ENCODE data around the gene GOT2. TPM values are rescaled to one million over a fixed set of nuclear protein-coding genes. Genes with fewer than 3 reads are reported as not detected.
"Not testable (repeated sequence)": the region's sequence is repeated elsewhere in the genome, so short reads cannot be mapped to it uniquely, and the experiment has no call there.

The GOT2 gene
- total RNA-seq, 2 experiments from 2014 or later, result 83.6 to 102 TPM

GRCh38 chr16:58692450-58692849, 41.7 kb downstream of the GOT2 start:
- DNase-seq (no peak), ATAC-seq (no peak)
- H3K27me3 Mint-ChIP-seq, result peaks cover 16% of the 10 kb centered on the region
- H3K4me1 Mint-ChIP-seq, result no peaks in the 10 kb centered on the region
- H3K27ac Mint-ChIP-seq, result no peak overlapping the region
- H3K36me3 Mint-ChIP-seq, result no peaks in the 10 kb centered on the region
- no peaks in the 10 kb centered on the region for H3K9me3 Mint-ChIP-seq (ENCODE audit: low read depth)
- no peak overlapping the region for H3K4me3 Mint-ChIP-seq
- CTCF ChIA-PET, result no interaction called here

- H3K4me1 Mint-ChIP-seq, result peaks cover 13% of the 10 kb centered on the region
- ATAC-seq; H3K27ac Mint-ChIP-seq; H3K4me3 Mint-ChIP-seq; H3K27me3 Mint-ChIP-seq; CTCF ChIA-PET; H3K9me3 Mint-ChIP-seq (ENCODE audit: low read depth); H3K36me3 Mint-ChIP-seq; DNase-seq: not testable (repeated sequence)
Observed at GRCh38 chr16:58686985-58687706, 47.0 kb downstream of the GOT2 start.

- ATAC-seq (no peak), DNase-seq (no peak)
- H3K4me3 Mint-ChIP-seq, result peak overlapping the region; percentile 84
- no peaks in the 10 kb centered on the region for H3K36me3 Mint-ChIP-seq
- no peaks in the 10 kb centered on the region for H3K9me3 Mint-ChIP-seq (ENCODE audit: low read depth)
- no peak overlapping the region for H3K27ac Mint-ChIP-seq
- H3K4me1 Mint-ChIP-seq, result peaks cover 13% of the 10 kb centered on the region
- H3K27me3 Mint-ChIP-seq, result peaks cover 6% of the 10 kb centered on the region
- CTCF ChIA-PET, result interaction anchor here (0.8 to 2.7 kb wide), 6 partner anchors 9 to 349 kb away, joined by 3 to 16 read pairs (median 3); no protein-coding TSS in a partner anchor
Observed at GRCh38 chr16:58685084-58685449, 49.0 kb downstream of the GOT2 start.

GRCh38 chr16:58684354-58685083, 49.6 kb downstream of the GOT2 start, which contains the start of gene SLC38A7:
Gene SLC38A7, minus strand, starts transcription at chr16:58684770. Its CDS starts 4,644 bp downstream, at chr16:58680126.
- H3K4me3 Mint-ChIP-seq, result peak within 1 kb of the TSS; percentile 84
- H3K27ac Mint-ChIP-seq, result peak within 1 kb of the TSS; percentile 45
- peak; percentile 85 for DNase-seq
- CTCF ChIA-PET, result interaction anchor here (0.8 to 2.7 kb wide), 7 partner anchors 9 to 348 kb away, joined by 3 to 16 read pairs (median 3); no protein-coding TSS in a partner anchor
- peak; percentile 97 for ATAC-seq
- no peaks in the 10 kb centered on the region for H3K9me3 Mint-ChIP-seq (ENCODE audit: low read depth)
- H3K36me3 Mint-ChIP-seq, result no peaks in the 10 kb centered on the region
- peaks cover 13% of the 10 kb centered on the region for H3K4me1 Mint-ChIP-seq
- H3K27me3 Mint-ChIP-seq, result peaks cover 2% of the 10 kb centered on the region

- peak overlapping the region; percentile 45 for H3K27ac Mint-ChIP-seq
- no peaks in the 10 kb centered on the region for H3K9me3 Mint-ChIP-seq (ENCODE audit: low read depth)
- H3K4me1 Mint-ChIP-seq, result peaks cover 13% of the 10 kb centered on the region
- no peaks in the 10 kb centered on the region for H3K36me3 Mint-ChIP-seq
- CTCF ChIA-PET, result interaction anchor here (0.9 to 2.7 kb wide), 5 partner anchors 23 to 347 kb away, joined by 3 to 16 read pairs (median 3); no protein-coding TSS in a partner anchor
- ATAC-seq (no peak), DNase-seq (no peak)
- H3K27me3 Mint-ChIP-seq, result no peaks in the 10 kb centered on the region
- H3K4me3 Mint-ChIP-seq, result peak overlapping the region; percentile 84
Observed at GRCh38 chr16:58684001-58684353, 50.1 kb downstream of the GOT2 start.

- no peak overlapping the region for H3K27ac Mint-ChIP-seq
- CTCF ChIA-PET, result no interaction called here
- DNase-seq (no peak), ATAC-seq (no peak)
- H3K36me3 Mint-ChIP-seq, result no peaks in the 10 kb centered on the region
- no peaks in the 10 kb centered on the region for H3K27me3 Mint-ChIP-seq
- H3K4me1 Mint-ChIP-seq, result peaks cover 12% of the 10 kb centered on the region
- H3K9me3 Mint-ChIP-seq (ENCODE audit: low read depth), result no peaks in the 10 kb centered on the region
- H3K4me3 Mint-ChIP-seq, result no peak overlapping the region
Observed at GRCh38 chr16:58679763-58680162, 54.4 kb downstream of the GOT2 start.

- Mint-ChIP-seq H3K36me3 (no peaks in the 10 kb centered on the region), H3K9me3 (ENCODE audit: low read depth) (no peaks in the 10 kb centered on the region), H3K4me3 (no peak overlapping the region), H3K4me1 (peaks cover 6% of the 10 kb centered on the region), H3K27me3 (no peaks in the 10 kb centered on the region), H3K27ac (no peak overlapping the region)
- ATAC-seq (no peak), DNase-seq (no peak)
- CTCF ChIA-PET, result interaction anchor here (0.8 to 1.0 kb wide), 2 partner anchors 74 to 78 kb away, joined by 3 to 5 read pairs; no protein-coding TSS in a partner anchor
Observed at GRCh38 chr16:58678716-58679115, 55.4 kb downstream of the GOT2 start.

- CTCF ChIA-PET, result interaction anchor here (1.0 kb wide), 1 partner anchor 74 kb away, joined by 3 read pairs; no protein-coding TSS in a partner anchor
- H3K36me3 Mint-ChIP-seq, result no peaks in the 10 kb centered on the region
- H3K9me3 Mint-ChIP-seq (ENCODE audit: low read depth), result no peaks in the 10 kb centered on the region
- no peaks in the 10 kb centered on the region for H3K27me3 Mint-ChIP-seq
- peaks cover 2% of the 10 kb centered on the region for H3K4me1 Mint-ChIP-seq
- H3K27ac Mint-ChIP-seq, result no peak overlapping the region
- ATAC-seq (no peak), DNase-seq (no peak)
- H3K4me3 Mint-ChIP-seq, result no peak overlapping the region
Observed at GRCh38 chr16:58678269-58678668, 55.8 kb downstream of the GOT2 start.

- no peak for DNase-seq
- Mint-ChIP-seq H3K9me3 (ENCODE audit: low read depth) (no peaks in the 10 kb centered on the region), H3K36me3 (no peaks in the 10 kb centered on the region), H3K4me3 (no peak overlapping the region), H3K4me1 (no peaks in the 10 kb centered on the region), H3K27ac (no peak overlapping the region), H3K27me3 (no peaks in the 10 kb centered on the region)
- CTCF ChIA-PET, result interaction anchor here (1.1 kb wide), 1 partner anchor 32 kb away, joined by 3 read pairs; no protein-coding TSS in a partner anchor
- no peak for ATAC-seq
Observed at GRCh38 chr16:58670946-58671583, 63.1 kb downstream of the GOT2 start.

GRCh38 chr16:58670177-58670576, 63.9 kb downstream of the GOT2 start:
- no peak for ATAC-seq
- no peak for DNase-seq
- Mint-ChIP-seq H3K27me3 (no peaks in the 10 kb centered on the region), H3K9me3 (ENCODE audit: low read depth) (no peaks in the 10 kb centered on the region), H3K27ac (no peak overlapping the region), H3K4me1 (no peaks in the 10 kb centered on the region), H3K36me3 (no peaks in the 10 kb centered on the region), H3K4me3 (no peak overlapping the region)
- CTCF ChIA-PET, result interaction anchor here (1.1 kb wide), 1 partner anchor 31 kb away, joined by 3 read pairs; no protein-coding TSS in a partner anchor

- ATAC-seq (no peak), DNase-seq (no peak)
- H3K4me3 Mint-ChIP-seq, result no peak overlapping the region
- no peaks in the 10 kb centered on the region for H3K9me3 Mint-ChIP-seq (ENCODE audit: low read depth)
- no peaks in the 10 kb centered on the region for H3K36me3 Mint-ChIP-seq
- no peak overlapping the region for H3K27ac Mint-ChIP-seq
- CTCF ChIA-PET, result interaction anchor here (1.3 kb wide), 1 partner anchor 153 kb away, joined by 4 read pairs; no protein-coding TSS in a partner anchor
- no peaks in the 10 kb centered on the region for H3K27me3 Mint-ChIP-seq
- no peaks in the 10 kb centered on the region for H3K4me1 Mint-ChIP-seq
Observed at GRCh38 chr16:58665200-58665599, 68.9 kb downstream of the GOT2 start.

- no peak overlapping the region for H3K27ac Mint-ChIP-seq
- DNase-seq (peak; percentile 42), ATAC-seq (peak; percentile 80)
- CTCF ChIA-PET, result interaction anchor here (0.8 to 1.8 kb wide), 10 partner anchors 10 to 324 kb away, joined by 3 to 10 read pairs (median 4); partner anchors contain the start of gene SLC38A7
- peaks cover 3% of the 10 kb centered on the region for H3K27me3 Mint-ChIP-seq
- H3K4me1 Mint-ChIP-seq, result no peaks in the 10 kb centered on the region
- no peak overlapping the region for H3K4me3 Mint-ChIP-seq
- no peaks in the 10 kb centered on the region for H3K9me3 Mint-ChIP-seq (ENCODE audit: low read depth)
- H3K36me3 Mint-ChIP-seq, result no peaks in the 10 kb centered on the region
Observed at GRCh38 chr16:58661199-58661830, 72.8 kb downstream of the GOT2 start.

- H3K36me3 Mint-ChIP-seq; H3K9me3 Mint-ChIP-seq (ENCODE audit: low read depth); H3K4me1 Mint-ChIP-seq; H3K27ac Mint-ChIP-seq; ATAC-seq; H3K27me3 Mint-ChIP-seq; DNase-seq; H3K4me3 Mint-ChIP-seq: not testable (repeated sequence)
- CTCF ChIA-PET, result interaction anchor here (1.2 to 2.3 kb wide), 2 partner anchors 19 to 148 kb away, joined by 4 to 10 read pairs; no protein-coding TSS in a partner anchor
Observed at GRCh38 chr16:58659911-58660310, 74.2 kb downstream of the GOT2 start.

All from activated CD8-positive, alpha-beta memory T cell treated with anti-CD3 and anti-CD28 coated beads, Interleukin-2, amount 10 ng/mL, durations not matched to agents 7 days and 5 days (primary cell).